Measurements from ENCODE around the gene LRP3.

The LRP3 gene

DNA sequence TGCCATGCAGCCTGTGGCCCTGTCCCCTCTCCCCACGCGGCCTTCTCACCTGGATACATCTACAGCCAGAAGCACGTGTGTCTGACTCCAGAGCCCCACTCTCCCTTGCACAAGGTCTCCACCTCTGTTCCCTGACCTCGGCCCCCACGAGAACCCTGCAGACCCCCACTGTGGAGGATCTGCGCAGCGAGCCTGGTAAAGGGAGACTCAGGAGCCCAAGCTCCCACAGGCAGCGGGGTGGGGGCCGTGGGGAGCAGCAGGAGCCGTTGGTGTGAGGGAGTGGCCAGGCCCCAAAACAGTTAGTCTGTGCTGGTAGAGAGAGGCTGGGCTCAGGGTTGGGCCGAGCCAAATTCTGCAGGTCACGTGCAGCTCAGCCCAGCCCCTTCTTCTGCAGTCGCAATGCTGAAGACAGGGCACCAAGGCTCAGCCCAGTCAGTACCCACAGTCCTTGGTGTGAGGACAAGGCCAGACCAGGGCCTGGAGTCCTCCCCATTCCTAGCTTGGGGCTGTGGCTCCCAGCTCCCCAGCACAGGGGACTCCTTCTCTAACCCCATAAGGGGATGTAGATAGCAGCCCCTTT is 60.2 kb downstream of the LRP3 start:
- no peak for TF ChIP-seq GATA3 (IDR thresholded peaks at IDR 0.05; ENCODE audit: low read depth, low read length)
- no peak for TF ChIP-seq GATA2 (IDR thresholded peaks at IDR 0.05; ENCODE audit: low read depth, low read length)

DNA sequence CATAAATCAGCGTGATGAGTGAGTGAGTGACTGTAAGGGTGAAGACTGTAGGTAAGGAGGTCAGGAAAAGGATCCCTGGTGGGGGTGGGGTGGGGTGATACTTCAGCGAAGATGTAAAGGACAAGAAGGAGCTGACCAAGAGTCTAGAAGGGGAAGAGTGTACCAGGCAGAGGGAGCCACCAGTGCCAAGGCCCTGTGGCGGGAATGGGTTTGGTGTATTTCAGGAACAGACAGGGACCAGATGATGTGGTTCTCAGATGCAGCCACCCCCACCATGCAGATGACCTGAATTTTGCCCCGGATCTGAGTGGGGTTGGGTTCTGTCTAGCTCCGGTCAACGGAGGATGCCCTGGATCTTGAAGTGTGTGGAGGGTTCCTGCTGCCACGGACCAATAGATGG is 61.7 kb downstream of the LRP3 start:
- no peak for TF ChIP-seq GATA2 (IDR thresholded peaks at IDR 0.05; ENCODE audit: low read depth, low read length)
- TF ChIP-seq GATA3 (IDR thresholded peaks at IDR 0.05; ENCODE audit: low read depth, low read length): no peak

- TF ChIP-seq GATA2 (IDR thresholded peaks at IDR 0.05; ENCODE audit: low read depth, low read length) (no peak), GATA3 (IDR thresholded peaks at IDR 0.05; ENCODE audit: low read depth, low read length) (no peak)
Measured at GRCh38 chr19:33256261-33256660, 62.1 kb downstream of the LRP3 start.

- no peak for TF ChIP-seq GATA2 (IDR thresholded peaks at IDR 0.05; ENCODE audit: low read depth, low read length)
- TF ChIP-seq GATA3 (IDR thresholded peaks at IDR 0.05; ENCODE audit: low read depth, low read length): no peak
Measured at GRCh38 chr19:33257828-33258227, 63.7 kb downstream of the LRP3 start.

Measured in SH-SY5Y (cell line).